PC-9 (cell line): ENCODE results near the gene GSK3B. TPM values are rescaled to one million over a fixed set of nuclear protein-coding genes. Genes with fewer than 3 reads are reported as not detected.

Experiments used
- BruUV-seq: library from RNA; stranded (reverse); fragments of 400-500 nt; replicated peaks from 2 replicates; lab custom pipeline; 2021; lab: Mats Ljungman, UMichigan
- CTCF ChIA-PET: fragments of 300-600 bp; sonication (Branson Sonifier 250); formaldehyde crosslinking; loops from one replicate; lab custom pipeline; 2022; ENCODE audit warnings: antibody characterized with exemption; lab: Charles Lee
- POLR2A ChIA-PET: fragments of 300-600 bp; sonication (Branson Sonifier 250); formaldehyde crosslinking; loops from one replicate; lab custom pipeline; 2022; ENCODE audit warnings: antibody characterized with exemption; ENCODE audit not compliant: unreplicated experiment; lab: Charles Lee
- DNase-seq, 2 experiments: peaks; one replicate each; pipeline versions ENCODE4 v3.0.0 to v3.0.0-alpha.2; 2015 to 2022; ENCODE audit warnings: mixed read lengths in 1 of 2
- H2AFZ ChIP-seq: fragments of 200-600 bp; sonication (generic); 2 replicates; pipeline ENCODE4 v1.8.1; 2017; ENCODE audit warnings: antibody characterized with exemption
- H3F3A ChIP-seq: fragments of 200-600 bp; sonication (generic); 2 replicates; pipeline ENCODE4 v1.8.1; 2017; ENCODE audit warnings: antibody characterized with exemption, mild to moderate bottlenecking, low read depth; ENCODE audit not compliant: insufficient read depth
- H3K27ac ChIP-seq: fragments of 200-600 bp; sonication (generic); 2 replicates; pipeline ENCODE4 v1.6.1; 2016; ENCODE audit warnings: mixed run types
- H3K27me3 ChIP-seq: fragments of 200-600 bp; sonication (generic); 2 replicates; pipeline ENCODE4 v1.6.1; 2016; ENCODE audit warnings: low read depth, mixed run types; ENCODE audit not compliant: insufficient read depth
- H3K36me3 ChIP-seq: fragments of 200-600 bp; sonication (generic); 2 replicates; pipeline ENCODE4 v1.6.1; 2016; ENCODE audit warnings: low read depth, mixed run types
- H3K4me1 ChIP-seq: fragments of 200-600 bp; sonication (generic); replicated peaks from 2 replicates; pipeline ENCODE4 v1.6.1; 2016; ENCODE audit warnings: mixed run types; ENCODE audit not compliant: insufficient read depth
- H3K4me2 ChIP-seq: fragments of 200-600 bp; sonication (generic); 2 replicates; pipeline ENCODE4 v1.6.1; 2017; ENCODE audit warnings: mixed run types
- H3K4me3 ChIP-seq: fragments of 200-600 bp; sonication (generic); 2 replicates; pipeline ENCODE4 v1.6.1; 2016; ENCODE audit warnings: mixed run types
- H3K79me2 ChIP-seq: fragments of 200-600 bp; sonication (generic); 2 replicates; pipeline ENCODE4 v1.6.1; 2017; ENCODE audit warnings: low read depth, mixed run types
- H3K9me2 ChIP-seq: fragments of 200-600 bp; sonication (generic); 2 replicates; pipeline ENCODE4 v1.8.1; 2017; ENCODE audit warnings: mild to moderate bottlenecking; ENCODE audit not compliant: insufficient read depth
- H3K9me3 ChIP-seq: fragments of 200-600 bp; sonication (generic); 2 replicates; pipeline ENCODE4 v1.8.1; 2016; ENCODE audit warnings: low read depth; ENCODE audit not compliant: insufficient read depth
- H4K20me1 ChIP-seq: fragments of 200-600 bp; sonication (generic); 2 replicates; pipeline ENCODE4 v1.8.1; 2017; ENCODE audit not compliant: insufficient read depth
- EZH2 ChIP-seq: fragments of 200-600 bp; sonication (generic); IDR thresholded peaks from 2 replicates; pipeline ENCODE4 v1.8.0; 2017; ENCODE audit warnings: antibody characterized with exemption, low read depth
- intact Hi-C: fragments of 100-400 bp; cut with micrococcal nuclease; formaldehyde crosslinking; loops from one replicate; pipeline ENCODE4 v1.10.0; 2022; ENCODE audit not compliant: unreplicated experiment
- total RNA-seq: library from RNA; stranded (reverse); gene quantifications from 2 replicates; pipeline ENCODE4 v1.2.3, GENCODE V29; 2021
- TF ChIP-seq, protein P1 (sequence below): fragments of 200-600 bp; sonication (generic); conservative IDR thresholded peaks from 2 replicates; pipeline ENCODE4 v1.6.1; 2017; ENCODE audit warnings: mixed run types, antibody characterized with exemption, mild to moderate bottlenecking, moderate library complexity

Gene GSK3B
- total RNA-seq, 1 experiment from 2014 or later, result 62.0 TPM

- POLR2A ChIA-PET, result no interaction called here
- CTCF ChIA-PET, result no interaction called here
Measured at GRCh38 chr3:119858957-119859356, 235.3 kb downstream of the GSK3B start.

DNA sequence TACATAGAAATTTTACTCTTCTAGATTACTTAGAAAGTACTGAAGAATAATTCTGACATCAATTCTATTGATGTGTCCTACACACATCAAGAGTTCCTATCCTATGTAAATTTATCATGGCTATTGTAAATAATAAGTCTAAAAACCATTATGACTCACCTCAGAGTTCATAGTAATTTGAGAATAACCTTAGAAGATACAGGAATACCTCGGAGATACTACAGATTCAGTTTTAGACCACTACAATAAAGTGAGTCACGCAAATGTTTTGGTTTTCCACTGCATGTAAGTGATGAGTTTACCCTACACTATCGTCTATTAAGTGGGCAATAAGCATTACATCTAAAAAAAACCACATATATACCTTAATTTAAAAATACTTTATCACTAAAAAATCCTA is 237.6 kb downstream of the GSK3B start:
- Histone ChIP-seq H3K4me2 (no peak overlapping the region), H2AFZ (no peak overlapping the region), H3K27ac (no peak overlapping the region), H3K4me3 (no peak overlapping the region), H3F3A (peaks cover 7% of the 10 kb centered on the region; the same call in 1 of the 2 replicates), H3K9me2 (no peaks in the 10 kb centered on the region), H3K9me3 (no peaks in the 10 kb centered on the region), H3K4me1 (no peaks in the 10 kb centered on the region), H4K20me1 (no peaks in the 10 kb centered on the region; the same call in 1 of the 2 replicates), H3K27me3 (no peaks in the 10 kb centered on the region), H3K36me3 (peaks cover 21% of the 10 kb centered on the region), H3K79me2 (no peaks in the 10 kb centered on the region)
- DNase-seq, result no peak
- ChIA-PET CTCF (no interaction called here), POLR2A (no interaction called here)
- intact Hi-C loops, result no loop called here
- TF ChIP-seq EZH2, result no peak
- TF ChIP-seq, protein P1, sequence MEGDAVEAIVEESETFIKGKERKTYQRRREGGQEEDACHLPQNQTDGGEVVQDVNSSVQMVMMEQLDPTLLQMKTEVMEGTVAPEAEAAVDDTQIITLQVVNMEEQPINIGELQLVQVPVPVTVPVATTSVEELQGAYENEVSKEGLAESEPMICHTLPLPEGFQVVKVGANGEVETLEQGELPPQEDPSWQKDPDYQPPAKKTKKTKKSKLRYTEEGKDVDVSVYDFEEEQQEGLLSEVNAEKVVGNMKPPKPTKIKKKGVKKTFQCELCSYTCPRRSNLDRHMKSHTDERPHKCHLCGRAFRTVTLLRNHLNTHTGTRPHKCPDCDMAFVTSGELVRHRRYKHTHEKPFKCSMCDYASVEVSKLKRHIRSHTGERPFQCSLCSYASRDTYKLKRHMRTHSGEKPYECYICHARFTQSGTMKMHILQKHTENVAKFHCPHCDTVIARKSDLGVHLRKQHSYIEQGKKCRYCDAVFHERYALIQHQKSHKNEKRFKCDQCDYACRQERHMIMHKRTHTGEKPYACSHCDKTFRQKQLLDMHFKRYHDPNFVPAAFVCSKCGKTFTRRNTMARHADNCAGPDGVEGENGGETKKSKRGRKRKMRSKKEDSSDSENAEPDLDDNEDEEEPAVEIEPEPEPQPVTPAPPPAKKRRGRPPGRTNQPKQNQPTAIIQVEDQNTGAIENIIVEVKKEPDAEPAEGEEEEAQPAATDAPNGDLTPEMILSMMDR, result no peak
- no TSS peak for BruUV-seq

More at GRCh38 chr3:119858957-119859356, 235.3 kb downstream of the GSK3B start:
- H3K4me3 ChIP-seq, result no peak overlapping the region
- H3K4me1 ChIP-seq, result no peaks in the 10 kb centered on the region
- no peak overlapping the region for H3K27ac ChIP-seq
- no peak overlapping the region for H3K4me2 ChIP-seq
- H3K36me3 ChIP-seq, result peaks cover 28% of the 10 kb centered on the region
- H3K79me2 ChIP-seq, result no peaks in the 10 kb centered on the region
- H3K27me3 ChIP-seq, result no peaks in the 10 kb centered on the region
- H3K9me2 ChIP-seq, result no peaks in the 10 kb centered on the region
- no TSS peak for BruUV-seq
- DNase-seq, result no peak
- intact Hi-C loops, result no loop called here
- TF ChIP-seq, protein P1, result no peak
- TF ChIP-seq EZH2, result no peak
- no peaks in the 10 kb centered on the region for H3K9me3 ChIP-seq
- H4K20me1 ChIP-seq, result no peaks in the 10 kb centered on the region; the same call in 1 of the 2 replicates
- H2AFZ ChIP-seq, result no peak overlapping the region
- H3F3A ChIP-seq, result peaks cover 7% of the 10 kb centered on the region; the same call in 1 of the 2 replicates

DNA sequence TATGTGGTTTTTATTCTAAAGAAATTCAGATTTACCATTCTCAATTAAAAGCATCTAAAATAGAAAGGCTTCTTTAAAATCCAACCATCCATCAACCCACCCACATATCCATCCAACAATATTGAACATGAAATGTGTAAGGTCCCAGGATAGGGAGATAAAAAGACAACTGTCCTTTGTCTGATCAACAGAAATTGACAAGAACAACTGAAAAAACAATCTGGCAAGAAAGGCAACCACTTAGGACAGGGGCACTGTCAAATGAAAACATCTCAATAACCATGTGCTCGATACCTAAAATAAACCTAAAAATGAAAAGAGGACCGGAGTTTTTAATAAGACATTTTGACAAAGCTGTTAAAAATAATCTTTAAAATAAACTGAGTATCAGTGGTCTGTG is 245.1 kb downstream of the GSK3B start:
- intact Hi-C loops, result no loop called here
- ChIA-PET POLR2A (no interaction called here), CTCF (no interaction called here)
- Histone ChIP-seq H3K27me3 (no peaks in the 10 kb centered on the region), H3K4me3 (no peak overlapping the region), H3K4me1 (no peaks in the 10 kb centered on the region), H3K4me2 (no peak overlapping the region), H2AFZ (no peak overlapping the region), H4K20me1 (no peaks in the 10 kb centered on the region), H3F3A (no peaks in the 10 kb centered on the region; the same call in 1 of the 2 replicates), H3K9me2 (no peaks in the 10 kb centered on the region), H3K9me3 (no peaks in the 10 kb centered on the region), H3K79me2 (no peaks in the 10 kb centered on the region), H3K36me3 (0 out of 2 replicates have a peak, but pooled peaks cover 3% of the 10 kb centered on the region), H3K27ac (no peak overlapping the region)
- no peak for TF ChIP-seq EZH2
- TF ChIP-seq, protein P1, result no peak
- no peak for DNase-seq
- BruUV-seq, result no TSS peak
